ENCODE measurements around the gene CHM.

Gene CHM

DNA sequence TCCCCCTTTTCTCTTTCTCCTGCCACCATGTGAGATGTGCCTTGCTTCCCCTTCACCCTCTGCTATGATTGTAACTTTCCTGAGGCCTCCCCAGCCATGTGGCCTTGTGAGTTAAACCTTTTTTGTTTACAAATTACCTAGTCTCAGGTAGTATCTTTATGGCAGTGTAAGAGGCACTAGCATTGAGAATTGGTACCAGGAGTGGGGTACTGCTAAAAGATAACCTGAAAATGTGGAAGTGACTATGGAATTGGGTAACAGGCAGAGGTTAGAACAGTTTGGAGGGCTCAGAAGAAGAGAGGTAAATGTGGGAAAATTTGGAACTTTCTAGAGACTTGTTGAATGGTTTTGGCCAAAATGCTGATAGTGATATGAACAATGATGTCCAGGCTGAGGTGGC, 182.0 kb downstream of the CHM start:
- peaks cover 14 to 31% (median 23%) of the 10 kb centered on the region in 5 donors for H3K36me3 ChIP-seq (ENCODE audit: control insufficient read depth in 5 of 5, insufficient read depth in 5 of 5, low read length in 5 of 5)
- no peak overlapping the region for H3K27ac ChIP-seq (ENCODE audit: low read depth, low read length)
- H3K9me3 ChIP-seq (ENCODE audit: control insufficient read depth in 5 of 5, low read length in 5 of 5), result peaks cover 0 to 16% (median 14%) of the 10 kb centered on the region in 5 donors
- no peaks in the 10 kb centered on the region for H3K27me3 ChIP-seq (ENCODE audit: control insufficient read depth in 5 of 5, insufficient read depth in 4 of 5, low read length in 5 of 5)
- H3K4me3 ChIP-seq (ENCODE audit: low read depth in 1 of 5, low read length in 5 of 5), result no peak overlapping the region
- H3K9ac ChIP-seq (ENCODE audit: low read length in 5 of 5), result no peak overlapping the region
- no peaks in the 10 kb centered on the region for H3K4me1 ChIP-seq (ENCODE audit: control insufficient read depth in 5 of 5, insufficient read depth in 5 of 5, low read length in 5 of 5)

DNA sequence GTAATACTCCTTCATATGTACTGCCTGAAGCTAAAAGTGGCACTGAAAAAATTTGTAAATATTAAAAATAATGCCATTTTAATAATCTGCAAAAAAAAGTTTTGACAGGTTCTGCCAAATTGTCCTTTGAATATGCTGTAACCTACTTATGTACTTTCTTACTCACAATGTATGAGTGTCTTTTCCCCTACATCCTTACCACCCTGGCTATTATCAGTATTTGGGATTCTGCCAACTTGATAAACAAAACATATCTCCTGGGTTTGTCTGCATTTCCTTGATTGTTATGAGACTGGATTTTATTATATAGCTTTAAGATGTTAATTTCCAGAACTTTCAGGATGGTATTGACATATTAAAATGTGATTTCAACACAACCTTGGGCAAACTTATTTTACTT, 187.9 kb downstream of the CHM start:
- Histone ChIP-seq H3K4me1 (ENCODE audit: control insufficient read depth in 5 of 5, insufficient read depth in 5 of 5, low read length in 5 of 5) (no peaks in the 10 kb centered on the region), H3K4me3 (ENCODE audit: low read depth in 1 of 5, low read length in 5 of 5) (no peak overlapping the region), H3K9ac (ENCODE audit: low read length in 5 of 5) (no peak overlapping the region), H3K9me3 (ENCODE audit: control insufficient read depth in 5 of 5, low read length in 5 of 5) (no peaks in the 10 kb centered on the region), H3K36me3 (ENCODE audit: control insufficient read depth in 5 of 5, insufficient read depth in 5 of 5, low read length in 5 of 5) (peaks cover 4 to 11% (median 6%) of the 10 kb centered on the region in 5 donors), H3K27ac (ENCODE audit: low read depth, low read length) (no peak overlapping the region), H3K27me3 (ENCODE audit: control insufficient read depth in 5 of 5, insufficient read depth in 4 of 5, low read length in 5 of 5) (no peaks in the 10 kb centered on the region)

GRCh38 chrX:85851418-85851817, 195.9 kb downstream of the CHM start:
- Histone ChIP-seq H3K9me3 (ENCODE audit: control insufficient read depth in 5 of 5, low read length in 5 of 5) (no peaks in the 10 kb centered on the region), H3K27me3 (ENCODE audit: control insufficient read depth in 5 of 5, insufficient read depth in 4 of 5, low read length in 5 of 5) (no peaks in the 10 kb centered on the region), H3K36me3 (ENCODE audit: control insufficient read depth in 5 of 5, insufficient read depth in 5 of 5, low read length in 5 of 5) (no peaks in the 10 kb centered on the region), H3K9ac (ENCODE audit: low read length in 5 of 5) (no peak overlapping the region), H3K27ac (ENCODE audit: low read depth, low read length) (no peak overlapping the region), H3K4me1 (ENCODE audit: control insufficient read depth in 5 of 5, insufficient read depth in 5 of 5, low read length in 5 of 5) (no peaks in the 10 kb centered on the region), H3K4me3 (ENCODE audit: low read depth in 1 of 5, low read length in 5 of 5) (no peak overlapping the region)

- no peak overlapping the region for H3K4me3 ChIP-seq (ENCODE audit: low read depth in 1 of 5, low read length in 5 of 5)
- no peak overlapping the region for H3K27ac ChIP-seq (ENCODE audit: low read depth, low read length)
- no peaks in the 10 kb centered on the region for H3K36me3 ChIP-seq (ENCODE audit: control insufficient read depth in 5 of 5, insufficient read depth in 5 of 5, low read length in 5 of 5)
- H3K9me3 ChIP-seq (ENCODE audit: control insufficient read depth in 5 of 5, low read length in 5 of 5), result no peaks in the 10 kb centered on the region
- peaks cover 0 to 8% (median 8%) of the 10 kb centered on the region in 5 donors for H3K27me3 ChIP-seq (ENCODE audit: control insufficient read depth in 5 of 5, insufficient read depth in 4 of 5, low read length in 5 of 5)
- H3K4me1 ChIP-seq (ENCODE audit: control insufficient read depth in 5 of 5, insufficient read depth in 5 of 5, low read length in 5 of 5), result no peaks in the 10 kb centered on the region
- no peak overlapping the region for H3K9ac ChIP-seq (ENCODE audit: low read length in 5 of 5)
These were observed 210.5 kb downstream of the CHM start for GRCh38 chrX:85836868-85837267.

DNA sequence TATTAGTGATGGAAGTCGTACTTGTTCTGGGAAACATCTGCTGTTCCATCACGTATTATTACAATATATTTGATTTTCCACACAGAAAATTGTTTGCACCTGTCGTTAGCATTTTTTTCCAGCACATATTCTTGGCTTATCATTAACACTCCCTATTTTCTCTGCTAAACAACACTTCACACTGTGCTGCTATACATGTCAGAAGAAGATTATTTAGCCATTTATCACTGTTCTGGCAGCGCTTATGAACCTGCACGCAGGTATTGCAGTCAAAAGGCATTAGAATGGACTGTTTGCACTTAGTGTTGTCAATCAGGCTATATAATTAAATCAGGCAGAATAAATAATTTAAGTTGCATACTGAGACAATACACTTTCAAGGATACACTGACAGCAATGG, 218.6 kb downstream of the CHM start:
- Histone ChIP-seq H3K9me3 (ENCODE audit: control insufficient read depth in 5 of 5, low read length in 5 of 5) (peaks cover 0 to 2% (median 0%) of the 10 kb centered on the region in 5 donors), H3K9ac (ENCODE audit: low read length in 5 of 5) (no peak overlapping the region), H3K4me3 (ENCODE audit: low read depth in 1 of 5, low read length in 5 of 5) (no peak overlapping the region), H3K27ac (ENCODE audit: low read depth, low read length) (no peak overlapping the region), H3K4me1 (ENCODE audit: control insufficient read depth in 5 of 5, insufficient read depth in 5 of 5, low read length in 5 of 5) (no peaks in the 10 kb centered on the region), H3K36me3 (ENCODE audit: control insufficient read depth in 5 of 5, insufficient read depth in 5 of 5, low read length in 5 of 5) (no peaks in the 10 kb centered on the region), H3K27me3 (ENCODE audit: control insufficient read depth in 5 of 5, insufficient read depth in 4 of 5, low read length in 5 of 5) (no peaks in the 10 kb centered on the region)

GRCh38 chrX:85815203-85815751, 232.1 kb downstream of the CHM start:
- Histone ChIP-seq H3K9ac (ENCODE audit: low read length in 5 of 5) (no peak overlapping the region), H3K4me3 (ENCODE audit: low read depth in 1 of 5, low read length in 5 of 5) (no peak overlapping the region), H3K36me3 (ENCODE audit: control insufficient read depth in 5 of 5, insufficient read depth in 5 of 5, low read length in 5 of 5) (no peaks in the 10 kb centered on the region), H3K4me1 (ENCODE audit: control insufficient read depth in 5 of 5, insufficient read depth in 5 of 5, low read length in 5 of 5) (no peaks in the 10 kb centered on the region), H3K27ac (ENCODE audit: low read depth, low read length) (no peak overlapping the region), H3K9me3 (ENCODE audit: control insufficient read depth in 5 of 5, low read length in 5 of 5) (peaks cover 6 to 53% (median 27%) of the 10 kb centered on the region in 5 donors), H3K27me3 (ENCODE audit: control insufficient read depth in 5 of 5, insufficient read depth in 4 of 5, low read length in 5 of 5) (peaks cover 0 to 4% (median 0%) of the 10 kb centered on the region in 5 donors)

All from subcutaneous abdominal adipose tissue (tissue), 5 donors.